IMR-90 (cell line): ENCODE data around the gene FANCL. TPM values are rescaled to one million over a fixed set of nuclear protein-coding genes. Genes with fewer than 3 reads are reported as not detected.

ENCODE experiments used
- ATAC-seq: fragments of 200-7000 bp; cut with Tn5 transposase; 2 replicates; pipeline ENCODE4 v1.9.1; 2020; ENCODE audit warnings: low read depth, mild to moderate bottlenecking, moderate library complexity
- BruUV-seq: library from RNA; stranded (reverse); fragments of 400-500 nt; replicated peaks from 2 replicates; lab custom pipeline; 2021; lab: Mats Ljungman, UMichigan
- CTCF ChIA-PET: fragments of 300-600 bp; formaldehyde crosslinking; extraction: SDS; loops from one replicate; lab custom pipeline; 2021; ENCODE audit warnings: antibody characterized with exemption; lab: Yijun Ruan, JAX
- POLR2A ChIA-PET: fragments of 300-600 bp; sonication (Branson Sonifier 250); formaldehyde crosslinking; loops from one replicate; lab custom pipeline; 2022; ENCODE audit warnings: antibody characterized with exemption; ENCODE audit not compliant: unreplicated experiment; lab: Charles Lee
- DNase-seq: peaks from one replicate; pipeline ENCODE4 v3.0.0; 2013
- H2AFZ ChIP-seq: replicated peaks from 2 replicates; pipeline ENCODE3; 2013; ENCODE audit warnings: low read length, mild to moderate bottlenecking; ENCODE audit not compliant: poor library complexity
- H2AK5ac ChIP-seq: 2 replicates; pipeline ENCODE4 v1.6.1; 2013; ENCODE audit warnings: low read depth, low read length, inconsistent platforms
- H2AK9ac ChIP-seq: replicated peaks from 2 replicates; pipeline ENCODE3; 2013; ENCODE audit warnings: mild to moderate bottlenecking, low read depth, low read length, moderate library complexity; ENCODE audit not compliant: poor library complexity
- H2BK120ac ChIP-seq: 2 replicates; pipeline ENCODE4 v1.6.1; 2013; ENCODE audit warnings: low read depth, low read length, inconsistent platforms
- H2BK15ac ChIP-seq: 3 replicates; pipeline ENCODE4 v1.6.1; 2013; ENCODE audit warnings: low read depth, low read length, inconsistent platforms
- H2BK20ac ChIP-seq: 2 replicates; pipeline ENCODE4 v1.6.1; 2013; ENCODE audit warnings: low read depth, mild to moderate bottlenecking, inconsistent platforms, low read length, moderate library complexity
- H2BK5ac ChIP-seq: 2 replicates; pipeline ENCODE4 v1.6.1; 2013; ENCODE audit warnings: mild to moderate bottlenecking, low read depth, low read length, inconsistent platforms; ENCODE audit not compliant: poor library complexity, severe bottlenecking
- H3K14ac ChIP-seq: replicated peaks from 2 replicates; pipeline ENCODE4 v1.6.1; 2013; ENCODE audit warnings: low read depth, low read length, inconsistent platforms
- H3K18ac ChIP-seq: 2 replicates; pipeline ENCODE4 v1.6.1; 2013; ENCODE audit warnings: low read depth, low read length, control low read depth
- H3K23ac ChIP-seq: 2 replicates; pipeline ENCODE4 v1.6.1; 2013; ENCODE audit warnings: low read depth, low read length, inconsistent platforms
- H3K27ac ChIP-seq: 2 replicates; pipeline ENCODE4 v1.5.1; 2013; ENCODE audit warnings: mild to moderate bottlenecking, control low read depth, low read length; ENCODE audit not compliant: insufficient read depth
- H3K27me3 ChIP-seq: 2 replicates; pipeline ENCODE4 v1.6.1; 2013; ENCODE audit warnings: low read length; ENCODE audit not compliant: control insufficient read depth, insufficient read depth
- H3K36me3 ChIP-seq: 2 replicates; pipeline ENCODE4 v1.6.1; 2013; ENCODE audit warnings: low read length, mixed read lengths; ENCODE audit not compliant: control insufficient read depth, insufficient read depth
- H3K4ac ChIP-seq: 2 replicates; pipeline ENCODE4 v1.6.1; 2013; ENCODE audit warnings: low read depth, low read length, inconsistent platforms
- H3K4me1 ChIP-seq: 2 replicates; pipeline ENCODE4 v1.6.1; 2013; ENCODE audit warnings: low read length, mixed read lengths; ENCODE audit not compliant: control insufficient read depth, insufficient read depth
- H3K4me2 ChIP-seq: 2 replicates; pipeline ENCODE4 v1.6.1; 2013; ENCODE audit warnings: low read depth, mild to moderate bottlenecking, control low read depth, low read length, moderate library complexity
- H3K4me3 ChIP-seq: 2 replicates; pipeline ENCODE4 v1.5.1; 2013; ENCODE audit warnings: low read depth, mild to moderate bottlenecking, control low read depth, low read length, moderate library complexity; ENCODE audit not compliant: insufficient read depth
- H3K56ac ChIP-seq: 2 replicates; pipeline ENCODE4 v1.6.1; 2013; ENCODE audit warnings: low read length, inconsistent platforms; ENCODE audit not compliant: insufficient read depth; ENCODE audit errors: extremely low read depth
- H3K79me1 ChIP-seq, 2 experiments: 2 replicates each; pipeline ENCODE4 v1.6.1; 2013; ENCODE audit warnings: low read length in 2 of 2, inconsistent platforms in 1 of 2, low read depth in 1 of 2
- H3K9ac ChIP-seq: 2 replicates; pipeline ENCODE4 v1.6.1; 2013; ENCODE audit warnings: low read depth, low read length, control low read depth
- H3K9me1 ChIP-seq: 2 replicates; pipeline ENCODE4 v1.6.1; 2013; ENCODE audit warnings: low read length, inconsistent platforms; ENCODE audit not compliant: insufficient read depth
- H3K9me3 ChIP-seq: 2 replicates; pipeline ENCODE4 v1.6.1; 2013; ENCODE audit warnings: low read length; ENCODE audit not compliant: control insufficient read depth, insufficient read depth
- H4K20me1 ChIP-seq: 2 replicates; pipeline ENCODE4 v1.6.1; 2013; ENCODE audit warnings: low read length, inconsistent platforms; ENCODE audit not compliant: insufficient read depth
- H4K5ac ChIP-seq: 2 replicates; pipeline ENCODE4 v1.6.1; 2013; ENCODE audit warnings: mild to moderate bottlenecking, low read depth, low read length, control low read depth
- H4K8ac ChIP-seq, 2 experiments: 2 replicates each; pipeline ENCODE4 v1.6.1; 2013; ENCODE audit warnings: low read depth in 2 of 2, low read length in 2 of 2, control low read depth in 1 of 2, inconsistent platforms in 1 of 2
- H4K91ac ChIP-seq: 2 replicates; pipeline ENCODE4 v1.6.1; 2013; ENCODE audit warnings: low read depth, low read length, inconsistent platforms; ENCODE audit not compliant: insufficient read depth
- BHLHE40 ChIP-seq: fragments of 150-350 bp; IDR thresholded peaks from 2 replicates; pipeline ENCODE4 v1.6.1; 2016; ENCODE audit warnings: mild to moderate bottlenecking, low read depth, low read length
- ELK1 ChIP-seq: fragments of 150-350 bp; IDR thresholded peaks from 2 replicates; pipeline ENCODE4 v1.6.1; 2016; ENCODE audit warnings: low read depth, mild to moderate bottlenecking, low read length, moderate library complexity, borderline replicate concordance
- MAFK ChIP-seq: IDR thresholded peaks from 2 replicates; pipeline ENCODE4 v1.6.1; 2012; ENCODE audit warnings: low read depth, low read length, improper control_type of control experiment
- WGBS, 2 experiments: methylation state at CpG; one replicate each; pipeline versions ENCODE4 v1.1.5 to v1.1.7; 2013; ENCODE audit warnings: missing lambda C conversion rate in 2 of 2; ENCODE audit not compliant: insufficient read length in 1 of 2; ENCODE audit errors: extremely low coverage in 2 of 2; 5-methylcytosine and 5-hydroxymethylcytosine counted together
- dilution Hi-C: fragments of 300-500 bp; cut with HindIII; formaldehyde crosslinking; loops from one replicate; pipeline ENCODE4 v1.14.3; 2018; ENCODE audit warnings: low sequenced_read_pairs; ENCODE audit not compliant: unreplicated experiment
- in situ Hi-C: fragments of 300-500 bp; cut with MboI; formaldehyde crosslinking; loops from 3 replicates; pipeline ENCODE4 v1.14.3; 2019; ENCODE audit warnings: low sequenced_read_pairs, inconsistent platforms, mixed read lengths
- intact Hi-C: fragments of 100-400 bp; cut with micrococcal nuclease; formaldehyde crosslinking; loops from 2 replicates; pipeline ENCODE4 v1.10.0; 2022
- polyA plus RNA-seq, 3 experiments: library from polyadenylated mRNA; depleted of rRNA; stranded (reverse); fragments of >200 nt; gene quantifications; 2 replicates each; pipeline ENCODE4 v1.2.3, GENCODE V29; 2012; ENCODE audit warnings: low replicate concordance in 1 of 3
- total RNA-seq: library from RNA; depleted of rRNA; stranded (reverse); fragments of >200 nt; gene quantifications from 2 replicates; pipeline ENCODE4 v1.2.3, GENCODE V29; 2012

The FANCL gene
- total and polyA plus RNA-seq, 2 of the 4 experiments (the other 2 are of a cell fraction) = 9.0 to 12.7 TPM

- Histone ChIP-seq H3K18ac (no peak overlapping the region), H3K56ac (no peak overlapping the region), H2AK9ac (no peak overlapping the region), H2AFZ (no peak overlapping the region), H3K14ac (no peak overlapping the region), H3K23ac (no peak overlapping the region), H3K27ac (no peak overlapping the region), H3K9ac (no peak overlapping the region), H2AK5ac (no peak overlapping the region), H3K9me1 (0 out of 2 replicates have a peak, but pooled peaks cover 4% of the 10 kb centered on the region), H2BK120ac (no peak overlapping the region), H2BK5ac (no peak overlapping the region), H3K4ac (no peak overlapping the region), H2BK20ac (no peak overlapping the region), H4K5ac (no peak overlapping the region), H3K79me1 (peaks cover 4 to 12% of the 10 kb centered on the region in 2 experiments; a peak in 2 of 4 replicates), H4K20me1 (no peaks in the 10 kb centered on the region), H4K8ac (no peak overlapping the region), H3K4me2 (no peak overlapping the region), H3K27me3 (no peaks in the 10 kb centered on the region), H3K9me3 (no peaks in the 10 kb centered on the region), H3K4me3 (no peak overlapping the region), H3K36me3 (peaks cover 4% of the 10 kb centered on the region; the same call in 1 of the 2 replicates), H4K91ac (no peak overlapping the region), H2BK15ac (no peak overlapping the region), H3K4me1 (no peaks in the 10 kb centered on the region)
- ATAC-seq = no peak
- no TSS peak for BruUV-seq
- POLR2A ChIA-PET = no interaction called here
- no peak for DNase-seq
- dilution Hi-C loops = no loop called here
- no CpG with 5 or more reads among the region's 7 CpGs for WGBS, 2 experiments
- in situ Hi-C loops = no loop called here
- TF ChIP-seq BHLHE40 = no peak
- TF ChIP-seq MAFK = no peak
- no peak for TF ChIP-seq ELK1
- intact Hi-C loops = no loop called here
- CTCF ChIA-PET = no interaction called here
Measured at GRCh38 chr2:58155160-58155778, 85.9 kb downstream of the FANCL start.
